Fibroblast of mammary gland (primary cell): Measurements from ENCODE around the gene NCOA6.

ENCODE experiments used
- DNase-seq: peaks from one replicate; pipeline ENCODE4 v3.0.0-alpha.2; 2010; ENCODE audit warnings: low read depth
- H3K4me3 ChIP-seq: 2 replicates; pipeline ENCODE4 v1.5.1; 2011; ENCODE audit warnings: low read depth, mild to moderate bottlenecking, low read length, moderate library complexity; ENCODE audit not compliant: control insufficient read depth
- TF ChIP-seq, protein P1 (sequence below): conservative IDR thresholded peaks from 2 replicates; pipeline ENCODE4 v1.5.1; 2011; ENCODE audit warnings: low read depth, low read length, inconsistent platforms; ENCODE audit not compliant: control insufficient read depth, insufficient read depth

NCOA6 gene

GRCh38 chr20:34748709-34749108 is 76.7 kb downstream of the NCOA6 start:
- H3K4me3 ChIP-seq, result no peak overlapping the region
- TF ChIP-seq, protein P1, sequence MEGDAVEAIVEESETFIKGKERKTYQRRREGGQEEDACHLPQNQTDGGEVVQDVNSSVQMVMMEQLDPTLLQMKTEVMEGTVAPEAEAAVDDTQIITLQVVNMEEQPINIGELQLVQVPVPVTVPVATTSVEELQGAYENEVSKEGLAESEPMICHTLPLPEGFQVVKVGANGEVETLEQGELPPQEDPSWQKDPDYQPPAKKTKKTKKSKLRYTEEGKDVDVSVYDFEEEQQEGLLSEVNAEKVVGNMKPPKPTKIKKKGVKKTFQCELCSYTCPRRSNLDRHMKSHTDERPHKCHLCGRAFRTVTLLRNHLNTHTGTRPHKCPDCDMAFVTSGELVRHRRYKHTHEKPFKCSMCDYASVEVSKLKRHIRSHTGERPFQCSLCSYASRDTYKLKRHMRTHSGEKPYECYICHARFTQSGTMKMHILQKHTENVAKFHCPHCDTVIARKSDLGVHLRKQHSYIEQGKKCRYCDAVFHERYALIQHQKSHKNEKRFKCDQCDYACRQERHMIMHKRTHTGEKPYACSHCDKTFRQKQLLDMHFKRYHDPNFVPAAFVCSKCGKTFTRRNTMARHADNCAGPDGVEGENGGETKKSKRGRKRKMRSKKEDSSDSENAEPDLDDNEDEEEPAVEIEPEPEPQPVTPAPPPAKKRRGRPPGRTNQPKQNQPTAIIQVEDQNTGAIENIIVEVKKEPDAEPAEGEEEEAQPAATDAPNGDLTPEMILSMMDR, result no peak
- no peak for DNase-seq

DNA sequence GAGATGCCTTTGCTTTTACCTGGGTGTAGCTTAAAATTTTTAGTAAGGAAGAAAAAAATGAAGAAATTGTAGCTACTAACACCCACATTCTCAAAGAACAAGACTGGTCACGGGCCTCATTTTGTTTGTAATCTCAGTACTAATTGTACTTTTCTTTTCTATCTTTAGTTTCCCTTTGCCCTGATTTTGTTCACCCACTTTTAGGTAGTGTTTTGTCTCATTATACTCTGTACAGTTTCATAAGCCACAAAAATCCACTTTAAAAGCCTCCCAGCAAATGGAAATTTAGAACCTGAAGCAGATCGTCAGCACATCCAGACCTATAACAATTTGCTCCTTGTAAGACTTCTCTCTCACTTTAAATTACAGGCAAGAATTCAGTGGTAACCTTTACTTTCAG is 78.0 kb downstream of the NCOA6 start:
- no peak for DNase-seq
- TF ChIP-seq, protein P1, result no peak
- H3K4me3 ChIP-seq, result no peak overlapping the region

GRCh38 chr20:34746674-34747073 is 78.8 kb downstream of the NCOA6 start:
- no peak for DNase-seq
- TF ChIP-seq, protein P1, result no peak
- no peak overlapping the region for H3K4me3 ChIP-seq

DNA sequence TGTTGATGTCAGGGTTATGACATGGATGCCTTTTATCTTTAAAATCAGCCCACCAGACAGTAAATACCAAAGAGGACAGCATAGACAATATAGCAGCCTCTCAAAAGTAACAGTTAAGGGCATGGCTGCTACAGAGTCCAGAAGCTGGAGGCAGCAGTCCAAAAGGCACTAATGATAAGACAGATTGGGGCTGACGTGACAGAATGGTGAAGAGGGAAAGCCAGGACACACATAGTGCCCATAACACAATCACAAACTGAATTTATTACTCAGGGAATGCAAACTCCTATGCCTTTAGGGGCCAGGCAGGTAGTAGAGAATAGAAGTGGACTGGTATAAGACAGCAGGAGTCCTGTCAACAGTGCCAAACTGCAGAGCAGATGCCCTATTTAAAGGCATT is 80.6 kb downstream of the NCOA6 start:
- H3K4me3 ChIP-seq, result no peak overlapping the region
- TF ChIP-seq, protein P1, result no peak
- DNase-seq, result no peak

DNA sequence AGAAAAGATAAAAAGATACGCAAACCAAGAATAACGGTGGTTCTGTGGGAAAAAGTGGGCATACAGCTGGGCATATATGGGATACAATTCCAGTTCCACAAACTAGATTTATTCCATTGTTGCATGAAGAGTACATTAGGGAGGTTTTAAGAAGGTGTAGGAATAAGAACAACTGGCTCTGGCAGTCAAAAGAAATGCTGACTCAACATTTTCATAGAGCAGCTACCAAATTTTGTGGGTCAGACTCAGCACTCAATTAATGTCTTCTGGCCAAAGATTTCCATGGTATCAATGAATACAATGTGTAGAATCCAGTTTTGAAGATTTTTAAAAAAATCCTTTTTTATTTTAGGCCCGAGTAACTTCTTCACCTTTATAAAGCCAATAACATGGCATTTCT is 81.1 kb downstream of the NCOA6 start:
- no peak overlapping the region for H3K4me3 ChIP-seq
- DNase-seq, result no peak
- TF ChIP-seq, protein P1, result no peak

- DNase-seq, result no peak
- TF ChIP-seq, protein P1, result no peak
Observed at GRCh38 chr20:34743039-34743438, 82.4 kb downstream of the NCOA6 start.

DNA sequence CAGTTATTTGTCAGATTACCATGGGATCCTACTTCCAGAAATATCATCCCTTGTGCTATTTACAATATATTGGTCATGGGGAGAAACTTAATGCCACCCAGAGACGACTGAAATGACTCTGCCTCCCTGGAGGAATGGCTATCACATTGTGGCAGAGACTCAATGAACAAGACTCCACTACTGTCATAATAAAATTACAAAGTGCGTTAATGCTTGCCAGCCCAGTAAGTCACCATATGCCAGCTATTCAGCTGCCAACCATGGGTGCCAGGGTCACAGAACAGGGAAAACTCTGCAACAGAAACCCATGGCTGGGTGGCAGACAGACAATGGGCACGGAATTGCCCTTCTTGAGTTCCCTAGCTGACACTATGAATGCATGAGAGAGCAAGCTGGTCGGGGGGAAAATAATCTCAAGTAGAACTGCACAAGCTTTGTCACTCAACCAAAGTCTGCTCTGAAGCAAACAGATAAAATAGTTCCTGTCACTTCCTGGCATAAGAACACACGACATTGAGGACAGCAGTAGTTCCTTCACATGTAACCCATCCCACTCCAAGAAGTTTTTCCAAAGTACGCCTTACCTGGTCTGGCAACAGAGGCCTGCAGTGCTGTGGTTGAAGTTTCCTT is 89.2 kb downstream of the NCOA6 start:
- no peak for DNase-seq
- no peak overlapping the region for H3K4me3 ChIP-seq
- TF ChIP-seq, protein P1, result no peak

More at GRCh38 chr20:34743039-34743438, 82.4 kb downstream of the NCOA6 start:
- no peak overlapping the region for H3K4me3 ChIP-seq
